Right kidney (tissue), 1 donor: ENCODE results near the gene COQ10A.
"Not testable (repeated sequence)": the region's sequence is repeated elsewhere in the genome, so short reads cannot be mapped to it uniquely, and the experiment has no call there.

ENCODE experiments used
- DNase-seq: peaks from one replicate; pipeline ENCODE4 v3.0.0-alpha.2; 2016

The COQ10A gene

GRCh38 chr12:56272468-56272867 is 5.7 kb downstream of the COQ10A start:
- not testable (repeated sequence) for DNase-seq

GRCh38 chr12:56274299-56274698 is 7.6 kb downstream of the COQ10A start:
- no peak for DNase-seq

- DNase-seq = no peak
Observed at GRCh38 chr12:56278905-56279304, 12.2 kb downstream of the COQ10A start.

GRCh38 chr12:56280849-56281248 is 14.1 kb downstream of the COQ10A start:
- DNase-seq = no peak

GRCh38 chr12:56282030-56282429 is 15.3 kb downstream of the COQ10A start:
- no peak for DNase-seq

- DNase-seq = no peak
Observed at GRCh38 chr12:56282579-56282978, 15.8 kb downstream of the COQ10A start.

- not testable (repeated sequence) for DNase-seq
Observed at GRCh38 chr12:56284263-56284662, 17.5 kb downstream of the COQ10A start.

GRCh38 chr12:56286044-56286830 is 19.5 kb downstream of the COQ10A start:
- DNase-seq = no peak

GRCh38 chr12:56288705-56289387 is 22.1 kb downstream of the COQ10A start:
- no peak for DNase-seq

- no peak for DNase-seq
Observed at GRCh38 chr12:56293795-56294194, 27.1 kb downstream of the COQ10A start.

GRCh38 chr12:56296295-56296694 is 29.6 kb downstream of the COQ10A start:
- DNase-seq = no peak

GRCh38 chr12:56297400-56297799 is 30.7 kb downstream of the COQ10A start:
- no peak for DNase-seq

GRCh38 chr12:56298828-56299227 is 32.1 kb downstream of the COQ10A start:
- DNase-seq = no peak

GRCh38 chr12:56299308-56299852 is 32.6 kb downstream of the COQ10A start:
- DNase-seq = no peak

GRCh38 chr12:56299853-56300643 is 33.3 kb downstream of the COQ10A start, which contains the start of gene CS:
Gene CS, minus strand, starts transcription at chr12:56300330. Its CDS starts 129 bp downstream, at chr12:56300201.
- peak; percentile 98 for DNase-seq

- no peak for DNase-seq
Observed at GRCh38 chr12:56300644-56301464, 34.1 kb downstream of the COQ10A start.

- DNase-seq = no peak
Observed at GRCh38 chr12:56304276-56304675, 37.5 kb downstream of the COQ10A start.

- no peak for DNase-seq
Observed at GRCh38 chr12:56304872-56305590, 38.3 kb downstream of the COQ10A start.

GRCh38 chr12:56307221-56307965 is 40.7 kb downstream of the COQ10A start:
- no peak for DNase-seq

GRCh38 chr12:56308714-56309113 is 42.0 kb downstream of the COQ10A start:
- DNase-seq = no peak
